22Rv1 (cell line): ENCODE data around the gene PMP22.

Experiments
- H3K27ac ChIP-seq: fragments of 450-650 bp; 2 replicates; pipeline ENCODE4 v1.5.1; 2017
- ZFX ChIP-seq: fragments of 450-650 bp; IDR thresholded peaks from 2 replicates; pipeline ENCODE4 v1.6.1; 2017; ENCODE audit warnings: antibody characterized with exemption, borderline replicate concordance
- TF ChIP-seq, protein P1 (sequence below): fragments of 450-650 bp; IDR thresholded peaks from 2 replicates; pipeline ENCODE4 v1.5.1; 2017; ENCODE audit warnings: mild to moderate bottlenecking

The PMP22 gene

GRCh38 chr17:15265131-15265530 lies at the start of gene PMP22:
TSS of gene PMP22 (minus strand) at chr17:15265326. CDS start at chr17:15260727, 4,599 bp downstream.
- H3K27ac ChIP-seq, result no peak within 1 kb of the TSS
- TF ChIP-seq ZFX, result no peak
- TF ChIP-seq, protein P1, sequence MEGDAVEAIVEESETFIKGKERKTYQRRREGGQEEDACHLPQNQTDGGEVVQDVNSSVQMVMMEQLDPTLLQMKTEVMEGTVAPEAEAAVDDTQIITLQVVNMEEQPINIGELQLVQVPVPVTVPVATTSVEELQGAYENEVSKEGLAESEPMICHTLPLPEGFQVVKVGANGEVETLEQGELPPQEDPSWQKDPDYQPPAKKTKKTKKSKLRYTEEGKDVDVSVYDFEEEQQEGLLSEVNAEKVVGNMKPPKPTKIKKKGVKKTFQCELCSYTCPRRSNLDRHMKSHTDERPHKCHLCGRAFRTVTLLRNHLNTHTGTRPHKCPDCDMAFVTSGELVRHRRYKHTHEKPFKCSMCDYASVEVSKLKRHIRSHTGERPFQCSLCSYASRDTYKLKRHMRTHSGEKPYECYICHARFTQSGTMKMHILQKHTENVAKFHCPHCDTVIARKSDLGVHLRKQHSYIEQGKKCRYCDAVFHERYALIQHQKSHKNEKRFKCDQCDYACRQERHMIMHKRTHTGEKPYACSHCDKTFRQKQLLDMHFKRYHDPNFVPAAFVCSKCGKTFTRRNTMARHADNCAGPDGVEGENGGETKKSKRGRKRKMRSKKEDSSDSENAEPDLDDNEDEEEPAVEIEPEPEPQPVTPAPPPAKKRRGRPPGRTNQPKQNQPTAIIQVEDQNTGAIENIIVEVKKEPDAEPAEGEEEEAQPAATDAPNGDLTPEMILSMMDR, result no peak

- no peak overlapping the region for H3K27ac ChIP-seq
- TF ChIP-seq, protein P1, result no peak
- no peak for TF ChIP-seq ZFX
Observed at GRCh38 chr17:15311996-15312395, 46.9 kb upstream of the PMP22 start.

DNA sequence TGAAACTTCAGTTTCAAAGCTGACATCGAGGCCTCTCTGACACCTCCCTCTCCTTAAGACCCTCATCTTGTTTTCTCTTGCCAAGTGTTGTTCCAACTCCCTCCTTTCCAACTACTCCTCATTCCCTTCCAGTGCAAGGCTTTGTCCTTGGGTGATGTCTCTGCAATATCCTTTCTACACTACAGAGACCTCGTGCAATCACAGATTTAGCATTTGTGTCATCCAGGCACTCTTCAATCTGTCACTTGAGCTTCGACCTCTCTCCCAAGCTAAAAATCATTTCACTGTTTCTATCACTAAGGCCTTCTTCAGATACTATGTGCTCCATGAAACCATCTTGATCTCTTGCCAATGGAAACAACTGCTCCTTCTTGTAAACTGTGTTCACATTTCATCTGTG lies 44.7 kb upstream of the PMP22 start:
- H3K27ac ChIP-seq, result no peak overlapping the region
- TF ChIP-seq, protein P1, result no peak
- no peak for TF ChIP-seq ZFX

DNA sequence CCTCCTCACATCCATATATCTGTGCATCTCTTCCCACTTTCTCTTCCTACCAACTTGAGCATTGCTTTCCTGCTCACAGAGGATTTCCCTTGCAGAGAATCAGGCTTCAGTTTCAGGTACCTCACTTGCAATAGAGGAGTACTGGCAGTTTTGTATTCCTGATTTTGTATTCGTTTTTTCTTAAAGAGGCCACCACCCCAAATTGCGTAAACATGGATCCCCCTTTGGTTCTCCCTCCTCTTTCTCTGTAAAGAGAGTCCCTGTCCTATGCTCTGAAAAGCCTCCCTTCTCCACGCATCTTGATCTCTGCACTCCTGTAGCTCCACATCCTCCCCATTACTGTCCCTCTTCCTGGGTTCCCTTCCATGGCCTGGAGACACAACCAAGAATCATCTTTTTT lies 44.1 kb upstream of the PMP22 start:
- no peak overlapping the region for H3K27ac ChIP-seq
- TF ChIP-seq, protein P1, result no peak
- no peak for TF ChIP-seq ZFX

DNA sequence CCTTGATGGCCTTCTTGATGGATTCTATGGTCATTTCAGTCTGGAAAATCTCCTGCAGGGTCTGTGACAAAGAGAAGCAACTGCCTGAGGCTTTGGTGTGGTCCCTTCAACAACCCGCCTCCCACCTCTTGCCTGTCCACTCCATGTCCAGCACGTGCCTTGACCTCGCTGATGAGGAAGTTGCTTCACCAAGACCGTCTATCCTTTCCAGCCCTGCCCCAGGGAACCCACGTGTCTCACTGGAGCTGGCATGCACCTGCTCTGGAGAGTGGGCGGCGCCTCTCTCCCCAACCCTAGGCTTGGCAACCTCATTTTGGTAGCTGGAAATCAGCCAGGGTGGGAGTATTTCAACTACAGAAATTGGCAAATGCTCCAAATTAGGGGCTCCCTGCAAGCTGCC lies 43.6 kb upstream of the PMP22 start:
- TF ChIP-seq, protein P1, result no peak
- TF ChIP-seq ZFX, result no peak
- no peak overlapping the region for H3K27ac ChIP-seq

- H3K27ac ChIP-seq, result no peak overlapping the region
- no peak for TF ChIP-seq ZFX
- TF ChIP-seq, protein P1, result no peak
Observed at GRCh38 chr17:15307710-15308111, 42.6 kb upstream of the PMP22 start.

DNA sequence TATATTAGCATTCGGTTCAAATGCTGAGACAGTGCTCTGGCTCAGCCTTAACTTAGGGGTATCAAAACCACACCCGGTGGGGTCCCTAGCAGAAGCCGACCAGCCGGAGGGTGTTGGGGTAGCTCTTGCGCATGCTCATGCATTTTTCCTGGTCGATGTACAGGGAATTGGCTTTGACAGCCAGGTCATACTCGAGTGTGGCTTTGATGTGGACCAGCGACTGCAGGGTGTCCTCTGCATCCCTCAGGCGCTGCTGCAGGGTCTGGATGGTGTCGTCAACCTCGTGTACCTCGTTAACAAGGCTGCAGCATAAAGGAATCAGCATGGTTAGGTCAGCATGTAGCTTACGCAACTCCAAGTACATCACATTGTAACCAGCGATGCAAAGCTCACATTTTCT lies 38.7 kb upstream of the PMP22 start:
- TF ChIP-seq, protein P1, result no peak
- TF ChIP-seq ZFX, result no peak

More for the DNA sequence above, 38.7 kb upstream of the PMP22 start:
- H3K27ac ChIP-seq, result no peak overlapping the region
